HG02938 (cell line): ENCODE measurements around the gene FOLR3.
"Not testable (repeated sequence)": the region's sequence is repeated elsewhere in the genome, so short reads cannot be mapped to it uniquely, and the experiment has no call there.

ENCODE experiments used
- ATAC-seq: cut with Tn5 transposase; IDR thresholded peaks from one replicate; pipeline ENCODE4 v1.9.1; 2021; ENCODE audit warnings: mild to moderate bottlenecking, moderate library complexity; ENCODE audit not compliant: unreplicated experiment

The FOLR3 gene

DNA sequence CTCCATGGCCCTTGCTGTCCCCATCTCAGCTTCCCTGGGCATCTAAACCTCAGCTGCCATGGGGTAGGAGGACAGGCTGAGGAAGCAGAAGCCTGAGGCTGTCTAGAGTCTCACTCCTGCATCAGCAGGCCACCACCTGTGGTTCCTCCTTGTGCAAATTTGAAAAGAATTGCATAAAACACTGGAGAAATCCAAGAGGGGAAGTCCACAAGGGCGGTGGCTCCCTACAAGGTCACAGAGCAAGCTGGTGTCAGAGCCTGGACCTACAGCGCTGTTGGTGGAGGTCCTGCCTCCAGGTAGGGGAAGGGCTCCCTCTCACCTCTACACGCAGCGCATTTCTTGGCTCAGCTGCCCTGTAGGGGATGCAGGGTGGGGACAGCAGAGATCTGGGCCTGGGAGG lies at the start of gene FOLR3:
Gene FOLR3, plus strand, starts transcription at position 253 of the 400 bp plus-strand sequence. CDS start 228 bp downstream, outside the sequence.
- ATAC-seq: not testable (repeated sequence)

DNA sequence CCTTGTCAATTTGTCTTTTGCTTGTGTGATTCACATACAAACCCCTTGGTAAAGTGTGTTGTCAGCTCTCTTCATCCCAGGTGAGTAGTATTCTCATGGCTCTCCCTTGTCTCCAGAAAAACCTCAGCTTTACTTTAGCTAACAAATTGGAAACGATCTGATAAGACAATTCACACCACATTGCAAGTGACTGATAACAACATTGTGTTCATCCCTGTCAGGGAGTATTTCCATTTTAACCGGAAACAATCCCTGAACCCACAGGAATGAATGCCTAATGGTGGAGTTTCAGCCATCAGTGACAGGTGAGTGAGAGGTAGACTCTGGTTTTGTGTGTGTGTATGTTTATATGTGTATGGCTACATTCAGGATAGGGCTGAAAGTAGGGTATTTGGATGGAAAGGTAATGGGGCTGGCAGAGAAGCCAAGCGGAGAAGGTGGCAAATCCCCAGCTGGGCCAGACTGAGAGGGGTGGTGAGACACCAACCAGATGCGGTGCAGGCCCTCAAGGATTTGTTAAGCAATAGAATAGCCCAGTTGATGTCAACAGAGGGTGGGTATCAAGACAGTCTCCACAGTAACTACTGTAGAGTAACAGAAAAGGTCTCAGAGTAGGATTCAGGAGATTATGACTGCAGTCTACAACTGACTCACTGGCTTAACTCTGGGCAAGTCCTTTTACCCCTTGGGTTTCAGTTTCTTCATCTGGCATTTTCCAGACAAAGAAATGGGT lies 47.3 kb upstream of the FOLR3 start:
- no peak for ATAC-seq

DNA sequence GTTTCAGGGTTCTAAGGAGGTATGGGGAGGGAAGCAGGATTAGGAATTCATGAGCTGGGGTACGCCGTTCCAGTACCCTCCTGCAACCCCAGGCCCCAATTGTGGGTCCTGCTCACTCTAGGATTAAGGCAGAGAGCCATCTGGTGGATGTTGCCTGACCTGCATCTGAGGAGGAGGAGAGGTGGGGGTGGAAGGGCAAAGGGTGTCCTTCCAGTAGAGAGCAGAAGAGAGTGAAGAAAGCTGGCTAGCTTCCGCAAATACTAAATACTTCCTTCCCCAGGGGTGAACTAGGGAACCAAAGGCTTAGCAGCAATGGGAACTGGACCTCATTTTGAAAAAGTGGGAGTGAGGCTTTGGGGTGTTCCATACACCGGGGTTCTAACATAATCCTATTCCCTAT lies 44.2 kb upstream of the FOLR3 start:
- ATAC-seq: no peak

DNA sequence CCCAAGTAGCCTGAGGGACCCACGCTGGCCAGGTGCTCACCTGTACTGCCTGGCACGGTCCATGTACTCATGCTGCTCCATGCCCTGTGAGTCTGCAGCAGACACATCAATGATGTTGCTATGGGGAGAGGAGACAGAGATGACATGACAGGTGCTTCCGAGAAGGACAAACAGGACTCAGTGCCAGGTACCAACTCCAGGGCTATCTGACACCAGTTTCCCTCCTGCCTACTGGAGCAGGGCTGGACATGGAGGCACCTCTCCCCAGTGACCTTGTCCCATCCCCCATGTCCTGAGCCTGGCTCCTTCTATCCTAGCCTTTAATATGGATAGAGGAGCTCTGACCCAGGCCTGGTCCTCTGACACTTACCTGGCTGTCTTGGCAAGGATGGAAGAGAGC lies 36.8 kb upstream of the FOLR3 start:
- no peak for ATAC-seq

DNA sequence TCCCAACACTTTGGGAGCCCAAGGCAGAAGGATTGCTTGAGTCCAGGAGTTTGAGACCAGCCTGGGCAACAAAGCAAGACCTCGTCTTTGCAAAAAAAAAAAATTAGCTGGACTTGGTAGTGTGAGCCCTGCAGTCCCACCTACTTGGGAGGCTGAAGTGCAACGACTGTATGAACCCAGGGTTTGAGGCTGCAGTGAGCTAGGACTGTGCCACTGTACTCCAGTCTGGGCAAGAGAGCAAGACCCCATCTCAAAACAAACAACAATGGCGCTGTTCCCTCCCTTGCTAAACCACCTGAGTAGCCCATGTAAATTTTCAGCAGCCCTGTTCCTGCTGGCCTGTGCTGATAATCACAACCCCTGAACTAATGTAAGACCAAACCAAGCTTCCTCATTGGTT lies 35.5 kb upstream of the FOLR3 start:
- ATAC-seq: no peak

DNA sequence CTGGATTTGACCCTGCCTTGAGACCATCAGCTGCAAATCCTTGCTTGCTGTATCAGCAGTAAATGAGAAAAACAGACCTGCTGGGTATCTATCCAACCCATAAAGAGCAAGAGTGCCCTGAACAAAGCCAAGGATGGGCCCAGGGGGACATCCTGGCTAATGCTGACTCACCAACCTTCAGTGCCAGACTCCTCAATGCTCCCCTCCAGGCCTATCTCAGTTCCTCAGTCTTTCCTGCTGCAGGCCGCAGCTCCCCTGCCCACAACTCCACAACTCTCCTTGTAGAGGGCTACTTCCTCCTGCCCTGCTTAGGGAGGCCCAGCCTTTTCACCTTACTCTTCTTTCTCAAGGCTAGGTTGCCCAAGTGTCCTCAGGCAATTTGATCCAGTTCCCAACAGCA lies 35.1 kb upstream of the FOLR3 start:
- ATAC-seq: no peak

DNA sequence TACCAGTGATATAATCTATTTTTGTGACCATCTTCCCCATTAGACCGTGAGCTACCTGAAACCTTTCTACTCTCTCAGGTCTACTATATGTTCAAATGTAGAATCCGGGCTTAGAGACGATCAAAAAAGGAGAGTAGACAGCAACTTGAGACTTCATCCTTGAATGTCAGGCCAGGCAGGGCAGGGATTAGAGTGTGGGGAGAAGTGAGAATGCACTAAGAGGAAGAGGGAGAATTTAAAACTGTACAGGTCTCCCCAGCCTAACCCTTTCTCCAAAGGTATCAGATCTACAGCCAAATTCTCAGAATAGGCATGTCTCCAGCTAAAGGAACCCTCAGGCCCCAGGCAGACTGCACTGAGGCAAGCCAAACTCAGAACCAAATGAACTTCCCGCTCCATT lies 33.4 kb upstream of the FOLR3 start:
- no peak for ATAC-seq

DNA sequence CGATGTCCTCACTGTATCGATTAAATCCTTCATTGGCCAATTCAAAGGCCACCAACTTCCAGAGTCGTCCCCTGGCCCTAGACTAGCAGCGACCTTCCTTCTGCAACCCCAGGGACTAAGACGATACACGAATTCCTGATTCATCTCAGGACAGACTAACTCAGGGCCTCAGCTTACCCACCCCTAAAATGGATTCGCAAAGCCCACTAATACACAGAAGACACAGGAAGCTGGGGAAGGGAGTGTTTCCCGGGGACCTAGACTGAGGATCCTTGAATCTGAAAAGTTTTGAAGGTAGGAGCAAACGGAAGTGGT lies 32.9 kb upstream of the FOLR3 start:
- ATAC-seq: no peak

DNA sequence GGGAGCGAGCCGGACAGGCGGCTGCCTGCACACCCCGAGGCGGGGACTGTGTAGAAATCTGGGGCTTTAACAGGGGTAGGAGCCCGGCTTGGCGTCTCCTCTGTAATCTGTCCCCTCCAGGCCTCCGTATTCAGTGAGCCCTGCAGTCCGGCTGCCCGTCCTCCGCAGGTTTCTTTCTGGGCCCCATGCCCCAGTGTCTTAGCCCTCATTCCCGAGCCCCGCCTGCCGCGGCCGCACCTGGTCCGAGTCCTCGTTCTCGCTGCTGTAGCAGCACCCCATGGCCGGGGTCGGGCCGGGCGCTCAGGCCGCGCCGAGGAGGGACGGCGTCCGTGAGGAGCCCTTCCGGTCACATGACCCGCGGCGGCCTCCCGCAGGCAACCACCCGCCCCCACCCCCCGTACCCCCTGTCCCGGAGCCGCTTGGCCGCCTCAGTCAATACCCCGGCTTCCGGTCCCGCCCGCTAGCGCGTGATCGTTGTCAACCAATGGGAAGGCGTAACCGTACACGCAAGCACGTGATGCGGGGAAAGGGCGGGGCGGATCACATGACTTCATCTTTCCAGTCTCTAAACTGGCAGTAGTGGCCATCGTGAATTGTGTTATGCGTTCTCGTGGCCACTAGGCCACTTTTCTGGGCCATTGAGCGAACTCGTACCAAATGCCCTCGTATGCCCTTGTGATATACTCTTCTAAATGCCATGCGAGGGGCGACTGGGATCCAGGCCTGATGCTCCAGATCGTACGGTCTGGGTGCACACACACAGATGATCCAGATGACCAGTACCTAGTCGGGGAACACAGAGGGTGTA lies 32.4 kb upstream of the FOLR3 start, which contains the start of gene LAMTOR1:
Gene LAMTOR1, minus strand, starts transcription at position 352 of the 808 bp plus-strand sequence. Its CDS starts 73 bp downstream, at position 279.
- peak; percentile 82 for ATAC-seq

DNA sequence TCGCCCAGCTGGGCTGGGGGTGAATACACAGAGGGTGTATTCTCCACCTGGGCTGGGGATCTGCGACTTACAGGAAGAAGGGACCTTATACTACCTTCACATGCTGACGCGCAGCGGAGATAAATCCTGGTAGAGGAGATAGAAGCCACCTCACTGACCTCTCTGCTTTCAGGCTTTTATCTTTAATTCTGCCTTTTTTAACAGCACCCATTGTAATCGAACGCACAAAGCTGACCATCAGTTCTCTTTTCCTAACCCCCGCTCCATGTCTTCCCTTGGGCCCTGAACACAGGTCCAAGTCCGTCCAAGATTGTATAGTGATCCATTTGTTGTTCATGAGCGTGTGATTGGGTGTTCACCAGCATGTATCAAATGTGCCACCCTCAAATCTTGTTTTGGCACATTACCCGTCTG lies 31.8 kb upstream of the FOLR3 start:
- no peak for ATAC-seq

DNA sequence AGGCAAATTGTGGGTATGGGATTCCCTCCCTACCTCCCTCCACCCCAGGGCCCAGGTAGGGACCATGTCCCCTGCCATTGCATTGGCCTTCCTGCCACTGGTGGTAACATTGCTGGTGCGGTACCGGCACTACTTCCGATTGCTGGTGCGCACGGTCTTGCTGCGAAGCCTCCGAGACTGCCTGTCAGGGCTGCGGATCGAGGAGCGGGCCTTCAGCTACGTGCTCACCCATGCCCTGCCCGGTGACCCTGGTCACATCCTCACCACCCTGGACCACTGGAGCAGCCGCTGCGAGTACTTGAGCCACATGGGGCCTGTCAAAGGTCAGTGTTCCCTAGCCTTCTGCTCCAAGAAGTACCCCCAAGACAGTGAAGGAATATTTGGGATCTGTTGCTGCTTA lies 29.6 kb upstream of the FOLR3 start, which contains the start of gene TOMT:
Gene TOMT, plus strand, starts transcription at position 37 of the 400 bp plus-strand sequence. Its CDS starts 28 bp downstream, at position 65.
- ATAC-seq: no peak

DNA sequence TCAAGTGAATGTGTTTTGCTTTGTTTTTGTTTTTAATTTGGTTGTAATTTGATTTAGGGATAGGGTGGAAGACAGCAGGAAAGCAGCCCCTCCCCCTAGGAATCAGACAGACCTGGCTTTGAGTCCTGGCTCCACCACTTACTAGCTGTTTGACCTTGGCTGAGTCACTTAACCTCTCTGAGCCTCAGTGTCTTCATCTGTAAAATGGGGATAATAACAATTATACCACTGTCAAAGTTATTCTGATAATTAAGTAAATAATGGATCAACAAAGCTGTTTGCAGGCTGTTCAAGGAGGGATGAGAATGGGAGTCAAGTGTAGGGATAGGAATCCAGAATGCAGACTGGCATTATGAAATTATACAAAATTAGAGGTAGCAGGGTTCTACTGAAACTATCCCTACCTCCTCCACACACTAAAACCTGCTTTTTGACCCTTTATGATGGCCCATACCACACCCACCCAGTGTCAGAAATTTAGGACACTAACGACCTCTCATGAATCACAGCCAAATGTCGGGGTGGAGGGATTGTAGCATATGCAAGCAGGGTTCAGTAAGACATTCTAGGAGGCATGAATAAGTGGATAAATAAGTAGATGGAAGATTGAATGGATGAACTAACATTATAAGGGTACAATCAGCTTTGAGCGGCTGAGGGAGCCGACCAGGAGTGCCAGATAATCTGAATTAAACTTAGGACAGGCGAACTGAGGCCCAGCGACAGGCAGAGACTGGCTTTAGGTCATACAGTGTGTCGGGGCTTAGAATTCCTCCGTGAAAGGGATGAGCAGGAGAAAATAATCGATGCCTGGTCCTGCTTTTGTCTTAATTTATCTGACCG lies 24.0 kb upstream of the FOLR3 start:
- ATAC-seq: peak; percentile 1

DNA sequence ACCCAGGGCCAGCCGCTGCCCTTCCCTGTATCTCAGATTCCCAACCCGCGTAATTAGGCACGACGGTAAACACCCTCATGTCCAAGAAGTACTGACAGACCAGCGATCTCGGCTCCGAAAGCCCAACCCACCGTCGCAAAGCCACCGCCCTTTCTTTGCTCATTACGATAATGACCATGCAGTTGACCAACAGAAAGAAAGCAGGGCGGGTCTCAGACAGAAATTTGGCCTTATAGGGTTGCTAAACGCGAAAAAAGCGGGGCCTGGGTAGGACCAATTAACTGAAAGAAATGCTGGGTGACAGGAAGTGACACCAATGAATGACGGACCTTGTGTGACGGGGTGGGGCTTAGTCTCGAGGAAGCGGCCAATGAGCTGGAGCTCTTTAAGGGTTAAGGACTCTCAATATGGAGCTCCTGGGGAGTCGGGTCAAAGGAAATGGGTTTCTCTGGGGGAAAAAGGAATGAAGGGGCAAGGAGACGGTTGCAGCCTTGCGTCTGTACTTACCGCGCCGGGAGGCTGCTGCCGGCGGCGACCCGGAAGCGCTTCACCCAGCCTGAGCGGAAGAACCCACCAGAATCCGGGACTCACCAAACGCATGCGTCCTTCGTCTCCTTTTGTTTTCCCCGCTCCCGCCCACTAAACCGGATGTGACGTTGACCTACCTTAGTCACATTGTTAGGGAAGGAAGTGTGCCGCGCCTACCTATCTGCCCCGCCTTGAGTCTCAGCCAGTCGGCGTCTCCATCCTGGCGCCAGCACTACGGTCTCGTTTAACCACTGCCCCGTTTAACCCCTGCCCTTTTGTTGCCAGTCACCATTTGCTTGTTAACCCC lies 23.2 kb upstream of the FOLR3 start, which contains the start of gene ANAPC15:
Gene ANAPC15, minus strand, starts transcription at position 553 of the 835 bp plus-strand sequence. CDS start 1,419 bp downstream, outside the sequence.
- ATAC-seq: peak; percentile 93

DNA sequence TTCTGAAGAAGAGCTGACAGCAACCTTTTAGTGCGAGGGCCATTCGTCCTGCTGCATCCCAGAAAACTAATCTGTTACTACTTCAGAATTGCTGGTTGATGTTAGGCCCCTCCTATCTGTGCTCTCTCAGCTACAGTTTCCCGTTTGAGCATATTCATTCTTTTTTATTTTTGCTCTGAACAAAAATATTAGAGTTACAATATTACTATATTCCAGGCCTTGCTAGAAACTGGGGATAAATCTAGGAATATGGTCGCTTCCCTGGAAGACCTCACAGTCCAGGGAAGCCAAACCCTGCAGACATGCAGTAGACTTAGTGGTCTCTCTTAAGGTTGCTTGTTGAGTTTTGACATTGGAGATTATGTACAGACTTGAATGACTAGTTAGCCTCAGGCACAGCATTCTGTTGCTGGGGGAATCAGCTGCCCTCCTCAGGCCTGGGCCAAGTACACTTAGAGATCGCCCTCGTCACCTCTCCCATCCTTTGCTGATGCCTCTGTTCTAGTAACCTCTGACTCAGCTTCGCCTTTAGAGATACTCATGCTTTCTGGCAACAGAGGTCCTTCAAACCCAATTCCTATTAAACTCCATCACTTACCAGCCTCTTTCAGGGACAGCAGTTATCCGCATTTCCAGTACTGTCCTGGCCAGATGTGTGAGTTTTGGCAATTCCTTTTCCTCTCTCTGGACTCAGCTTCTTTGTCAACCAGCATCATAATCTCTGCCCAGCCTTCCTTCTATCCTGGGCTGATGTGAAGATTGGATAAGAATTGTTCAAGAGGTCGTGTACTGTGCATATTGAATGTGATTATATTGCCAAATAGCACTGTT lies 22.3 kb upstream of the FOLR3 start:
- ATAC-seq: no peak

DNA sequence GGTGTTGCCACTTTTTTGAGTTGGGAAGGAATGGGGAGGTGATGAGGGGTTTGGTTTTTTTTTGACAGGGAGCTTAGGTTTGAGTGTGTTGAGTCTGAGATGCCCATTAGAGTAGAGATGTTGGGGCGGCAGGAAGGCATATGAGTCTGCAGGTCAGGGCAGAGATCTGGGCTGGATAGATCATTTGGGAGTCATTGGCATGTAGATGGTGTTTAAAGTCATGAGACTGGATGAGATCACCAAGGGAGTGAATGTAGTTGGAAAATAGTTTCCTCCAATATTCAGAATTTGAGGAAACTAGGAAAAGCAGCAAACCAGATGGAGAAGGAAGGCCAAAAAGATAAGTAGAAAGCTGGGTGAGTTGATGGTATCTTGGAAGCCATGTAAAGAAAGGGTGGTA lies 21.0 kb upstream of the FOLR3 start:
- ATAC-seq: no peak

DNA sequence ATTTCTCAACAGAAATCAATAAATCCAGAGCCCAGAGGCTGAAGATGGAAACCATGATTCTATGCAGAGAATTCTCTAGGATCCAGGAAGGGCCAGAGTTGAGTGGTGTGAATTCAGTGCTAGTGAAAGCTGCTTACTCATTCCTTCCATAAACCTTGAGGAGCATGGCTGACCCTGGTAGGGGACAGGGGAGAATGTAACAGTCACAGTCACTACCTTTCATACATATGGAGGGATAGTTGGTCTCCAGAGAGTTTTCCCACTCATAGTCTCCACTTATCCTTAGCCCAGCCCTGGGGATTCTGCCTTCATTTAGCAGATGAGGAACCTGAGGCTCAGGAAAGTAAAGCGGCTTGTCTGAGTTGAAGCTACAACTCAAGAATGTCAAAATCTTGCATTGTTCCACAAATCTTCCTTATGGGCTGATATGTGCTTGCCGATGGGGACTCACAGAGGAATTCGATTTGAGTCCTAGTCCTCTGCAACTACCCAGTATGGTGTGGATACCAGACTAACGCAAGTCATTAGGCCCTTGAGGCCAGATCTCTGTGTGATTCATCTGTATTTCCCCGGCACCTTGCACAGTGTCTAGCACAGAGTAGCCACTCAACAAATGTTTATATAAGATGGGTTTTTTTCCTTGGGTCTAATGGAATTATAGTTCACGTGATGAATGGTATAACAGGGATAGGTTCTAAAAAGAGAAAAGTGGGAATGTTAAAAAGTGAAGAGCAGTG lies 19.3 kb upstream of the FOLR3 start:
- no peak for ATAC-seq

DNA sequence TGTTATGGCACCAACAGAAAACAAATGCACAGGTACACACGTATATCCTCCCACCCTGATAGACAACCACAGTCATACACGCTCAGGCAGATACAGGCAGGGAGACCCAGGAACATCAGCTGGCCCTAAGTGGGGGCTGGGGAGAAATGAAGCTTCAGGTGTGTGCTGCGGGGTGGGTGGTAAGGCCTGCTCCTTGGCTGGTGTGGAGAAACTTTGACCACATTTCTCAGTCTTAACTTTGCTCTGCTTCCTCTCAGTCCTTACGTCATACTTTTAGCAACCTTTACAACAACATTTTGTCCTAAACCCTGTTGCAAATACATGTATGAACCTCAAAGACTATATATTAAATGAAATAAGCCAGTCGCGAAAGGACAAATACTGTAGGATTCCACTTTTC lies 16.3 kb upstream of the FOLR3 start:
- ATAC-seq: no peak

DNA sequence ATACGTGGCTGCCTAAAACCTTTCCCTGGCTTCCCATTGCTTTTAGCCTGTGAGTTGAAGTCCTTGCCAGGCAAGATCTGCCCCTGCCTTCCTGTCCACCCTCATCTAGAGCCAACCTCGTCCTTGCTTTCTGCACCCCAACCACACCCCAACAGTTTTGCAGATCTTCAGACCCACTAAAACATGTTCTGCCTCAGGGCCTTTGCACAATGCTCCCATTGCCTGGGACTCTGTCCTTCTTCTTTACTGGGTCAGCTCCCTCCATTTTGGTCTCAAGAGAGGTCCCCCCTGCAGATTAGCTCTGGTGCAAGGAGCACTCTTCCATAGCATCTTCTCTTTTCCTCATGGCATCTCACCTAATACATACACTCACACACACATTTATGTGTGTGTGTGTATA lies 14.6 kb upstream of the FOLR3 start:
- ATAC-seq: no peak

DNA sequence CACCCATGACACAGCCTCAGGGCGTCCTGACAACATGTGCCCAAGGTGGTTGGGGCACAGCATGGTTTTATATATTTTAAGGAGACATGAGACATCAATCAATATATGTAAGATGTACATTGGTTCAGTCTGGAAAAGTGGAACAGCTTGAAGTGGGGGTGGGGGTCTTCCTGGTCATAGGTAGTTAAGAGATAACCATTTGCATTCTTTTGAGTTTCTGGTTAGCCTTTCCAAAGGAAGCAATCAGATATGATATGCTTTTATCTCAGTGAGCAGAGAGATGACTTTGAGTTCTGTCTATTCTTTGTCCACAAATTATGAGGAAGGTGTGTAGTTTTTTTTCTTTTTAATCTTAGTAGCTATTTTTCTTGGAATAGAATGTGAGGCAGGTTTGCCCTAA lies 12.9 kb upstream of the FOLR3 start:
- no peak for ATAC-seq
